Activated CD4-positive, alpha-beta T cell treated with anti-CD3 and anti-CD28 coated beads for 4 hours (primary cell): ENCODE measurements around the gene AHCTF1.

Experiments
- DNase-seq, 2 donors: peaks; one replicate each; pipeline ENCODE4 v3.0.0-alpha.2; 2020

Gene AHCTF1

GRCh38 chr1:246931549-246932365, at the start of gene AHCTF1:
Gene AHCTF1 (minus strand): TSS chr1:246931948. CDS start chr1:246918370, 13,578 bp downstream.
- DNase-seq, result peak; percentile 93 to 94

DNA sequence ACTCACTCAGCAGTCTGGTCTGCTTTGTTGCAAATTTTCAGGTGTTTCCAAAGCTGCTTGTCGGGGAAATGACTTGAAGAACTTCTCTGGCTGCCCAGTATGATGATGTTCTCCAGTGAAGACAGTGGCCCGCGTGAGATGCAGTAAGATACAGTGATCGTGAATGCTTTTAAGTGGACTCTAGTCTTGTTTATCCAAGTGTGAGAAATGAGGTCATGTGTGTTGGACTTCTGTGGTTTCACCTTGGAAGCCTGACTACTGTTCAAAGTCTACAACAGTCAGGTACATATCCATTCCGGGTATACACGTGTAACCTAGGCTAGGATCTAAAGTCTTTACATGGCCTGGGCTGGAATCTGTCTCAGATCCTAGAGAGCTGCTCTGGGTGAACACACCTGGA, 47.0 kb upstream of the AHCTF1 start:
- no peak for DNase-seq

DNA sequence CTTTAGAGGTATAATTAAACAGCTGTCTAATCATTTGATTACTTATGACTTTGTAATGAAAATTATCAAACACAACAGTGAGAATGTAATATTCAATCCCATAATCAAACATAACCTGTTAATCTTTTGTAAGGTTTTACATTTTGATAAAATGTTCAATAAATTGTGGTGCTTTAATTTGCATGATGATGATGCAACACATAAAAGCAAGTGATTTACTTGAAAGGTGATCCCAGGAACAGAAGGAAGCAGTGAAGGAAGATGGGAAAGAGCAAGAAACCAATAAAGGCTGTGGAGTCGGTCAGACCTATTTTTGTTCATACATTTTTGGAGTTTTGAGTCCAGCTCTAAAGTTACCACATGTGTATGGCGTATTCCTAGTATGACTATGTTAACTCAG, 46.5 kb upstream of the AHCTF1 start:
- DNase-seq, result no peak

DNA sequence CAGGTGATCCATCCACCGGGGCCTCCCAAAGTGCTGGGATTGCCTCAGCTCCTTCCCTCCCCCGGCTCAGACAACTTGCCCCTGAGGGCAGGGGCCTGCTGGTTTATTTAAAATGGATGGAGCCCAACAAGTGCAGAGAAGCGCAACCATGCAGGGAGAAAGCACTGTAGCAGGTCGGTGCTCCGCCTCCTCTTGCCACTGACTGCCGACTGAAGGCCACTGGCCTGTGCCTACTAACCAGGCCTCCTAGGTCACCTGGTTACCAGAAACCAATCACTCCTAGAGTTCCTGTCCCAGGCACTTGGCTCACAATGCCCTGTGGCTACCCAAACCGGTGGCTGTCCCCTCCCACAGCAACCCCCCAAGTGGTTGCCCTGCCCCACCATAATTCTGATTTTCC, 40.2 kb upstream of the AHCTF1 start:
- no peak for DNase-seq

DNA sequence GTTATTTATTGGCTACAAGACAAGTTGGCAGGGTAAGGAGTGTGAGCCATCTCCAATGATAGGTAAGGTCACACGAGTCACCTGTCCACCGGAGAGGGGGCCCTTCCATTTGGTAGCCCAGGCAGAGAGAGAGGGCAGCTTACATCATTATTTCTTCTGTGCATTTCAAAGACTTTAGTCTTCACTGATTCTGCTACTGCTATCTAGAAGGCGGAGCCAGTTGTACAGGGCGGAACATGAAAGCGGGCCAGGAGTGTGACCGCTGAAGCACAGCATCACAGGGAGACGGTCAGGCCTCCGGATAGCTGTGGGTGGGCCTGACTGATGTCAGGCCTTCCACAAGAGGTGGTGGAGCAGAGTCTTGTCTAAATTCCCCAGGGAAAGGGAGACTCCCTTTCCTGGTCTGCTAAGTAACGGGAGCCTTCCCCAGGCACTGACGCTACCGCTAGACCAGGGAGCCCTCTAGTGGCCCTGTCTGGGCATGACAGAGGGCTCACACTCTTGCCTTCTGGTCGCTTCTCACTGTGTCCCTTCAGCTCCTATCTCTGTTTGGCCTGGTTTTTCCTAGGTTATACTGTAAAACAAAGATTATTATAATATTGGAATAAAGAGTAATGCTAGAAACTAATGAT, 39.5 kb upstream of the AHCTF1 start:
- peak; percentile 15 to 35 for DNase-seq

DNA sequence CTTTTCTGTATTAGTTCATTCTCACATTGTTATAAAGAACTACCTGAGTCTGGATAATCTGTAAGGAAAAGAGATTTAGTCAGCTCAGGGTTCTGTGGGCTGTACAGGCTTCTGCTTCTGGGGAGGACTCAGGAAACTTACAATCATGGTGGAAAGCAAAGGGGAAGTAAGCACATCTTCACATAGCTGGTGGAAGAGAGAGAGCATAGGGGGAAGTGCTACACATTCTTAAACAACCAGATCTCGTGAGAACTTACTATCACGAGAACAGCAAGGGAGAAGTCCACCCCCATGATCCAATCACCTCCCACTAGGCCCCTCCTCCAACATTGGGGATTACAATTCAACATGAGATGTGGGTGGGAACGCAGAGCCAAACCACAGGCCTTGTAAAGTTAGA, 37.9 kb upstream of the AHCTF1 start:
- no peak for DNase-seq

DNA sequence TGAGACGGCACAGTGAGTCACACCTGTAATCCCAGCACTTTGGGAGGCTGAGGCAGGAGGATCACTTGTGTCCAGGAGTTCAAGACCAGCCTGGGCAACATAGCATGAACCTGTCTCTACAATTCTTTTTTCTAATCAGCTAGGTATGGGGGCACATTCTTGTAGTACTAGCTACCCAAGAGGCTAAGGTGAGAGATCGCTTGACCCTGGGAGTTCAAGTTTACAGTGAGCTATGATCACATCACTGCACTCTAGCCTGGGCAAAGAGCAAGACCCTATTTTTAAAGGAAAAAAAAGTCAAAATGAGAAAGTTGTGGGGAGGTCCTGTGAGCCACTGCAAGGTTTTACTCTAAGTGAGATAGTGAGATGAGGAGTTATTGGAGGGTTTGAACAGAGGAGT, 34.8 kb upstream of the AHCTF1 start:
- no peak for DNase-seq

- DNase-seq, result no peak
Observed at GRCh38 chr1:246959944-246960693, 28.4 kb upstream of the AHCTF1 start.

DNA sequence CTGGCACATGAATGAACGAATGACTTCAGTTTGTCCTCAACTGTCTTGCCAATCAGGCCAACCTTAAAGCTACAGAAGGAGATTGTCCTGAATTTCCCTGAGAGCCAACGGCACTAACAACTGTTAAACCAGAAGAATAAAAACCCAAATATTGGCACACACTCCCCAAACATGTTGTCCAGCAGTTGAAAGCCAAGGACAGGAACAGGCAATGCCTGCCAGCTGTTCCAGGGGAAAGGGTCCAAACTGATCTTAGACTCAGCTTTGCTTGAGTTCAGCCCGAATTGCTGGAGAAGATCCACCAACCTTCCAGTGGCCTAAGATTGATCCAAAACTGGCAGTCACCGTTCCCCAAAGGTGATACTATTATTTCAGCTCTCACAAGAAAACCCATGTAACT, 22.4 kb upstream of the AHCTF1 start:
- DNase-seq, result no peak

GRCh38 chr1:246951413-246951812, 19.7 kb upstream of the AHCTF1 start:
- no peak for DNase-seq

GRCh38 chr1:246949956-246950355, 18.2 kb upstream of the AHCTF1 start:
- no peak for DNase-seq

DNA sequence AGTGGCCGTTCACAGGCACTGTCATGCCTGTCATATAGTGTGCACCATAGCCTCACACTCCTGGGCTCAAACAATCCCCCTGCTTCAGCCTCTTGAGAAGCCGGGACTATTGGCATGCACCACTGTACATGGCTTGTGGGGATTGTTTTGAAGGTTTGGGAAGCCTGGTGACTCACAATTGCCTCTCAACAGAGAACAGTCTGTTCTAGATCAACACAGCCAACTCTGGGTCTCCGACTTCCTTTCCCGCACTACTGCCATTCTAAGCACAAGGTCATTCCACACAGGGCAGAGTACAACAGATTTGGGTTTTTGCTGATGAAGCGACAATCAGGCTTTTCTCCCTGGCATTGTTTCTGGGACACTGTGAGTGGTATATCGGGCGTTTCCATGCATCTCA, 15.5 kb upstream of the AHCTF1 start:
- DNase-seq, result no peak

DNA sequence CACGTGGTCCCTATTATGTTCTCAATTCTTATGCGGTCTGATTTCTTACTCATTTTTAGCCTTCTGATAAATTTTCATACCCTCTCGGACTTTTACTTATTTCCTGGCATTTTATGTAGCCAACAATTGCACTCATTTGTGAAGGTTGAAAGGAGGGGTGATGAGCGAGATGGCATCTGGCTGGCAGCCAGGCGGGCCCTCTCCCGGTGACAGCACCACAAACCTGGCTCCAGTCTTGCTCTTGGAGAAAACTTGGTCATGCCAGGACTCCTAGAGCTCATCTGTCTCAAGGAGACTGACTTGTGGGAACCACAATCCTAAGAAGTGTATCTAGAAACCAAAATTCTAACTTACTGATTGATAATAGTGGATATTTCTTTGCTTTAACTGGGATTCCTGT, 14.6 kb upstream of the AHCTF1 start:
- no peak for DNase-seq

- DNase-seq, result no peak
Observed at GRCh38 chr1:246934765-246935164, 3.0 kb upstream of the AHCTF1 start.

GRCh38 chr1:246933893-246934292, 2.1 kb upstream of the AHCTF1 start:
- DNase-seq, result no peak

GRCh38 chr1:246932366-246932700, 585 bp upstream of the AHCTF1 start:
- DNase-seq, result no peak

- peak in 1 of 2 donors; percentile 44 for DNase-seq
Observed at GRCh38 chr1:246930830-246931548, 759 bp downstream of the AHCTF1 start.

DNA sequence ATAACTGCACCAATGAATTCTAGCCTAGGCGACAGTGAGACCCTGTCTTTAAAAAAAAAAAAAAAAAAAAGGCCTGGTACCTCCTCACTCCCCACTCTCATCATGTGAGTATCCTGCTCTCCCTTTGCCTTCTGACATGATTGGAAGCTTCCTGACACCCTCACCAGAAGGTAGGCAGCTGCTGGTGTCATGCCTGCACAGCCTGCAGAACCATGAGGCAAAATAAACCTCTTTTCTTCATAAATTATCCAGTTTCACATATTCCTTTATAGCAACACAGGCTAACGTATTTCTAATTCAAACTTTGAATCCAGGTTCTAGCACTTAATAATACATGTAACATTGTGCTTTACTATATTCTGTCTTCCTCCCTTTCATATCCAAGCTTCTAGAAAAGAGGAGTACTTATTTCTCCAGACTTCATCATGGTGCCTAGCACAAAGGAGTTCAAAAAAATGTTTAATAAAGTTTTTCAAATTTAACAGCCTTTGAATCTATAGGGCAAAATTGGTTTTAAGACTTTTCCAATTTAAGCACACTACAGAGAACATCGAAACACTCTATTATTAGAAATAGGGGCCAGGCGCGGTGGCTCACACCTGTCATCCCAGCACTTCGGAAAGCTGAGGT, 5.6 kb downstream of the AHCTF1 start:
- no peak for DNase-seq

DNA sequence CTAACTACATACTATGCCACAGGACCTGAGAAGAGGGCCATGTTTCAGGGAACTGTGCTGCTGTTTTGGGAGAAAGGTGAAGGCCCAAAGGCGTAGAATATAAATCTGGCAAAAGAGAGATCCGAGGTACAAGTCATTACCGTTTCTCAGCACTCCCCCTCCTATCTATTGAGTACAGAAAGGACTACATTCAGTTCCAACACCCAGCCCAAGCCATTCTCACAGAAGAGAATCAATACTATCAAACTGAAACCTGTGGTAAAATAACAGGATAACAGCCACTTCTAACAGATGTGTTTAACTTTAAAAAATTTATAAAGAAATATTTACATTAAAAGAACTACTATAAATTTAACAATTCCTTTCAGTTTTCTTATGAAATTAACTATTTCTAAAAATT, 7.8 kb downstream of the AHCTF1 start:
- no peak for DNase-seq

- DNase-seq, result no peak
Observed at GRCh38 chr1:246923482-246923881, 8.3 kb downstream of the AHCTF1 start.

DNA sequence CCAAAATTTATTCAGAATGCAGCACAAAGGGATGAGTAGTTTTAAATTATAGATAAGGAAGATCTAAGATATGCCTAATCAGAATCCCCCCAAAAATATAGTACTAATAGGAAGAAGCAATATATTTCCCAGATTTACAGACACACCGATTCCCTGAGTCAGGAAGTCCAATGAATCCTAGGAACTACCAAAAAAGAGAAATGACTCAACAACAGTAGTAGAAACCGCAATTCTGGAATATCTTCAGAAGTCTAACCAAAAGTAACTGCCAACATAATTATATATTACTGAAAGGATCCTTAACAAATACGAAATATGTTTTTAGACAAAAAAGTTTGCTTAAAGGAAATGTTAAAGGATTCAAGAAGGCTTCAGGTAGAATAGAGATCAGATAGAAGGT, 10.3 kb downstream of the AHCTF1 start:
- no peak for DNase-seq

GRCh38 chr1:246919902-246920301, 11.8 kb downstream of the AHCTF1 start:
- no peak for DNase-seq
